Measurements from ENCODE around the gene S100A5. TPM values are rescaled to one million over a fixed set of nuclear protein-coding genes. Genes with fewer than 3 reads are reported as not detected.
A peak's percentile ranks its signal among the peaks of the same experiment; 100 is the strongest.

S100A5 gene
- total RNA-seq, 1 donor from 2014 or later = 2.7 TPM

- no peak for DNase-seq (ENCODE audit: low read depth)
- H3K4me3 ChIP-seq (ENCODE audit: low read depth, low read length) = no peak overlapping the region
- TF ChIP-seq CTCF (conservative IDR thresholded peaks at IDR 0.05; ENCODE audit: low read depth, low read length) = no peak
Measured at GRCh38 chr1:153539395-153540093, 1.2 kb downstream of the S100A5 start.

GRCh38 chr1:153538315-153538821 is 2.4 kb downstream of the S100A5 start:
- TF ChIP-seq CTCF (conservative IDR thresholded peaks at IDR 0.05; ENCODE audit: low read depth, low read length) = no peak
- H3K4me3 ChIP-seq (ENCODE audit: low read depth, low read length) = no peak overlapping the region
- no peak for DNase-seq (ENCODE audit: low read depth)

DNA sequence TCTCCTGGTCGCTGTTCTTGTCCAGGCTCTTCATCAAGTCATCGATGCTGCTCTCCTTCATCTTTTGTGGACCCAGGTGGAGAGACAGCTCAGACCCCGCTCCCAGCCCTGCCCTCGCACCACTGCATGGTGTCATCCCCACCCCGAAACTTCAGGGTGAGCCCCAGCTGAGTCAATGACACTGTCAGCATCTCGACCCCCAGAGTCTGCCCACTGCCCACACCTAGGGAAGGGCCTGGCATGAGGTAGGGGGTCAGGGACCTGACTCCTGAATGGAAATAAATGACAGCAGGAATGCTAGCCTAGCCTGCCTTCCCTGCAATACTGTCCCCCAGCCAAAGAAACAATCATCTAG is 3.4 kb downstream of the S100A5 start:
- DNase-seq (ENCODE audit: low read depth) = no peak
- no peak for TF ChIP-seq CTCF (conservative IDR thresholded peaks at IDR 0.05; ENCODE audit: low read depth, low read length)
- H3K4me3 ChIP-seq (ENCODE audit: low read depth, low read length) = no peak overlapping the region

DNA sequence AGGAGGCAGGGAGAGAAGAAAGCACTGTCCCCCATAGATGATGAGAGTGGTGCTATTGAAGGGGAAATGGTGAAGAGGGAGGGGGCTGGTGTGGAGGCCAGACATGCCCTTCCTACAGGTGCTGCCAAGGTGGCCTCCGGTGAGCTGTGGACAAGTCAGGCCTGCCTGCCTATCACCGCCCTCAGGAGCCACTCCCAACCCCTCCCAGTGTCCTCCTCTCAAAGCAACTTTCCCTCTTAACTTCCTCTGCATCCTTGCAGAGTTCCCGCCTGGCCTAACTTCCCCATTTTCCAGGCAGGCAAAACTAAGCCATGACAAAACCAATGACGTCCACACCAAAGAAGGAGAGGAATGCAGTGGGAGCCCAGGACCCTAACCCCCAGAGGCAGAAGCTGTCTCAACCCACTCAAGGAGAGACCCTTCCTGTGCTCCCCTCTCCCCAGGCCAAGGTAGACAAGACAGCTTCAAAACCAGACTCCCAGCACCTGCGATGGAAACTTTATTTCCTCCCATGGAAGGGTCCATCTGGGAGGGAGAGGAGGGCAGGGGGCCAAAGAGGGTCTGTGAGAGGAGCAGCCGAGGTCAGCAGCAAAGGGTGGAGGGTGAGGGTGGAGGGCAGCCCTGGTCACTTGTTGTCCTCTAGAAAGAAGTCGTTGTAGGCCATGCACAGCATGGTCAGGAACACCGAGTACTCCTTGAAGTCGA is 3.9 kb downstream of the S100A5 start:
- TF ChIP-seq CTCF (conservative IDR thresholded peaks at IDR 0.05; ENCODE audit: low read depth, low read length) = no peak
- peak overlapping the region; percentile 89 for H3K4me3 ChIP-seq (ENCODE audit: low read depth, low read length)
- no peak for DNase-seq (ENCODE audit: low read depth)

DNA sequence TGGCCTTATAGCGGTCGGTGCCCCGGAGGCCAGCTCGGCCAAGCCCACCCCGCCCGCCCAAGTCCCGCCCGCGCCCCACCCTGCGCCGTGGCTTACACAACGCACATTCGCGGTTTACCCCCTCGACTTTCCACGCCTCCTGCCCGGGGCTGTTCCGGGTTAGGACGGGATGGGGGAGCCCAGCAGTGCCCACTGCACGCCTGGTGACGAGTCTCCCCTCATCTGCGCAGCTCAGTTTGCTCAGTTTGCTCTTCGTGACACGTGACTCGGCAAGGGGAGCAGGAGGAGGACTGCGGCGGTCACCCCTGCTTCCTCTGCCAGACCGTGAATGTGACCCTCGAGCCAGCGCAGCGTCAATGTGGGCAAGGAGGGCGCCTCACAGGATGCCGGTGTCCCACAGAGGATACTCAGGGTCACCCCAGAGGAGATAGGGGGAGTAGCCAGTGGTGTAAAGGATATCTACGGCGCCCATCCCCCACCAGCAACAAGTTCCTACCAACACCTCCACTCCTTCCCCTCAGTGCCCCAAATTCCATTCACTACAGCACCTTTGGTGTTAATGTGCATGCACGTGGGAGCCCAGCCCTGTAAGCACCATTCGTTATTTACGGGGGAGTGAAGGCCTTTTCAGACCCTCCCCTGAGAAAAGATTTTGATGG is 4.6 kb downstream of the S100A5 start:
- TF ChIP-seq CTCF (conservative IDR thresholded peaks at IDR 0.05; ENCODE audit: low read depth, low read length) = no peak
- no peak for DNase-seq (ENCODE audit: low read depth)
- peak overlapping the region; percentile 89 for H3K4me3 ChIP-seq (ENCODE audit: low read depth, low read length)

DNA sequence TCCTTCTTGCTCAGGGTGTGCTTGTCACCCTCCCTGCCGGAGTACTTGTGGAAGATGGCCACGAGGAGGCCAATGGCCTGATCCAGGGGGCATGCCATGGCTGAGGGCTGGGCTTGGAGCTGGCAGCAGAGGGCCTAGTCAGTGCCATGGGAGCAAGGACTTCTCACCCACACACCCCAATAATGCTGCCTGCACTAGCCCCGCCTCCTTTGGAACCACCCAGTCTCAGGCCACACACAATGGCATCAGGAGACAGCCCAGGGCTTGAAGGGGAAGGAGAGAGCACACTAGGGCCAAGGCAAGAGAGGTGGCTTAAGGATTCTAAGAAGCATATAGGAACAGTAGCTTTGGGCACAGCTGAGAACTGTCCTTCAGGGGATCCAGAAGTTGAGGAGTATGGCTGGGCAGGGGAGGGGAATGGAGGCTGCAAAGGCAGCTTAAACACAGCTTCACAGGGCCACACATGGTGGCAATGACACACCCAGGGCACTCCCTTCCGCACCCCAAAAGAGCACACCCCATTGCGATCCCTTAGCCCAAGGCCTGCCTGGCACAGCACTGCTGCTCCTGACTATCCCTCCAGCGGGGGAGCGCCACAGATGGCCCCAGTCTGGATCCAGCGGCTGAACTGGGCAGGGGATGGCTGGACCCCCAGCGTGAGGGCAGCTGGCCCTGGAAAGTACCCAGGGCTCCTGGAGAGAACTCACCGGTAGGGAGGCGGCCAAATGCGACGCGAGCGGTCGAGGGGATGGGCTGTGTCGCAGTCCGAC is 5.3 kb downstream of the S100A5 start, which contains the start of gene S100A6:
Gene S100A6, minus strand, starts transcription at position 750 of the 770 bp plus-strand sequence. Its CDS starts 652 bp downstream, at position 98.
- DNase-seq (ENCODE audit: low read depth) = no peak
- H3K4me3 ChIP-seq (ENCODE audit: low read depth, low read length) = peak within 1 kb of the TSS; percentile 89
- peak; percentile 31 for TF ChIP-seq CTCF (conservative IDR thresholded peaks at IDR 0.05; ENCODE audit: low read depth, low read length)

Measured in epithelial cell of proximal tubule (primary cell).